K562 (cell line): ENCODE results near the gene NFRKB. TPM values are rescaled to one million over a fixed set of nuclear protein-coding genes. Genes with fewer than 3 reads are reported as not detected.

ENCODE experiments used
- MAFG ChIP-seq: fragments of 450-650 bp; conservative IDR thresholded peaks from 2 replicates; pipeline ENCODE4 v1.6.1; 2016; ENCODE audit warnings: missing genetic modification characterization, missing compliant biosample characterization
- NCOA2 ChIP-seq, 2 experiments: fragments of 450-650 bp; IDR thresholded peaks; 2 replicates each; pipeline ENCODE4 v1.6.1; 2018; ENCODE audit warnings: mild to moderate bottlenecking in 2 of 2, moderate library complexity in 1 of 2; ENCODE audit not compliant: partially characterized antibody in 2 of 2
- NEUROD1 ChIP-seq: fragments of 150-350 bp; IDR thresholded peaks from 2 replicates; pipeline ENCODE4 v1.6.1; 2014; ENCODE audit warnings: borderline replicate concordance, low read length, low read depth; ENCODE audit not compliant: partially characterized antibody
- ZNF57 ChIP-seq: fragments of 450-650 bp; formaldehyde crosslinking; IDR thresholded peaks from 2 replicates; pipeline ENCODE4 v1.4.0; 2020; ENCODE audit warnings: mild to moderate bottlenecking, moderate library complexity
- polyA plus RNA-seq, 8 experiments: library from polyadenylated mRNA; depleted of rRNA in 4 of 8; stranded (reverse) in 5 of 8; unstranded in 3 of 8; fragments of >200 nt; fragmentation: Nextera tagmentation in 2 of 8; fragmentation: Illumina TruSeq in 1 of 8; extraction: Ambion mirVana in 2 of 8; extraction: Trizol in 1 of 8; gene quantifications; 2 replicates each; pipeline versions ENCODE4 v1.2.1 to v1.2.3, GENCODE V29; 2011 to 2014; ENCODE audit warnings: inconsistent platforms in 1 of 8, missing spikeins in 1 of 8
- total RNA-seq, 7 experiments: library from RNA; depleted of rRNA in 6 of 7; stranded (reverse); fragments of >200 nt in 6 of 7; fragmentation: Illumina TruSeq in 2 of 7; extraction: Trizol in 2 of 7; gene quantifications; 2 replicates each; pipeline versions ENCODE4 v1.2.1 to v1.2.3, GENCODE V29; 2011 to 2021; ENCODE audit warnings: low replicate concordance in 1 of 7
- TF ChIP-seq, protein P1 (sequence below): fragments of 450-650 bp; formaldehyde crosslinking; IDR thresholded peaks from 2 replicates; pipeline ENCODE4 v1.4.0; 2020; ENCODE audit warnings: mild to moderate bottlenecking, mixed read lengths
- TF ChIP-seq, protein P2 (sequence below): fragments of 200-600 bp; sonication (generic); IDR thresholded peaks from one replicate; pipeline ENCODE4 v1.6.1; 2012; ENCODE audit warnings: mild to moderate bottlenecking, low read depth, low read length, inconsistent platforms
- TF ChIP-seq, protein P3 (sequence below): sonication (generic); formaldehyde crosslinking; IDR thresholded peaks from 2 replicates; pipeline ENCODE4 v1.8.1; 2022; ENCODE audit warnings: missing genetic modification reagents

Gene NFRKB
- total and polyA plus RNA-seq, 9 of the 15 experiments (the other 6 are each of a cell fraction or from before 2014, with no cell fraction given), result 7.1 to 42.6 (median 23.9) TPM

DNA sequence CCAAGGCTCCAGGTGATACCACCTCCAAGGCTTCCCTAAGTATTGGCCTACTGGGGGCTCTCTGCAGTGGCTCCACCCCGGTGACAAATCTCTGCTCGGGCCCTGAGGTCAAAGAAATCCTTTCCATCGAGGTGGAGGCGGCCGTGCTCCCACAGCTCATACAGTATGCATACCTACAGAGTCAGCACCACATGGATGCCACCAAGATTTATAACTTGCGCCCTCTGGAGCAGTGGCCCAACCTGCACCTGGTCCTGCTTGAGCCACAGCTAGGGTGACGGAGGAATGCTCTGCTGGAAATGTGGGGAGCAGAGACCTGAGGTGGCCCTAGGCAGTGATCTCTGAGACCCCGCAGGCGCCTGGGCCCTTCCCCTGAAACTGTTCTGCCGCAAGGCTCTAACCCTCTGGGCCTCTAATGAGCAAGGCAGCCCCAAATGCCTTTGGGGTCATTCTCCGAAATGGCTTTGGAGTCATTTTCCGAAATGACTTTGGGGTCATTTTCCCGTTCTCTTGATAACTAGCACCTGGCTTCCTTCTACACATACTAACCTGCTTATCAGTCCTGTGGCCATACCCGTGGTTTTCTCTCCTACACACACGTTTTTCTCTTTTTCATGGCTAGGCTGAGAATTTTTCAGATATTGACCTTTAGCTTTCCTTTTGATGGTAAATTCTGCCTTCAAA, 45.8 kb downstream of the NFRKB start (continued):
- TF ChIP-seq MAFG (tag) (no peak), NCOA2 (IDR thresholded peaks at IDR 0.05; ENCODE audit: partially characterized antibody in 2 of 2) (no peak), NEUROD1 (no peak), ZNF57 (no peak)
- TF ChIP-seq, protein P1, sequence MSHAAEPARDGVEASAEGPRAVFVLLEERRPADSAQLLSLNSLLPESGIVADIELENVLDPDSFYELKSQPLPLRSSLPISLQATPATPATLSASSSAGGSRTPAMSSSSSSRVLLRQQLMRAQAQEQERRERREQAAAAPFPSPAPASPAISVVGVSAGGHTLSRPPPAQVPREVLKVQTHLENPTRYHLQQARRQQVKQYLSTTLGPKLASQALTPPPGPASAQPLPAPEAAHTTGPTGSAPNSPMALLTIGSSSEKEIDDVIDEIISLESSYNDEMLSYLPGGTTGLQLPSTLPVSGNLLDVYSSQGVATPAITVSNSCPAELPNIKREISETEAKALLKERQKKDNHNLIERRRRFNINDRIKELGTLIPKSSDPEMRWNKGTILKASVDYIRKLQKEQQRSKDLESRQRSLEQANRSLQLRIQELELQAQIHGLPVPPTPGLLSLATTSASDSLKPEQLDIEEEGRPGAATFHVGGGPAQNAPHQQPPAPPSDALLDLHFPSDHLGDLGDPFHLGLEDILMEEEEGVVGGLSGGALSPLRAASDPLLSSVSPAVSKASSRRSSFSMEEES (CRISPR knock-in tag), result no peak
- TF ChIP-seq, protein P2, sequence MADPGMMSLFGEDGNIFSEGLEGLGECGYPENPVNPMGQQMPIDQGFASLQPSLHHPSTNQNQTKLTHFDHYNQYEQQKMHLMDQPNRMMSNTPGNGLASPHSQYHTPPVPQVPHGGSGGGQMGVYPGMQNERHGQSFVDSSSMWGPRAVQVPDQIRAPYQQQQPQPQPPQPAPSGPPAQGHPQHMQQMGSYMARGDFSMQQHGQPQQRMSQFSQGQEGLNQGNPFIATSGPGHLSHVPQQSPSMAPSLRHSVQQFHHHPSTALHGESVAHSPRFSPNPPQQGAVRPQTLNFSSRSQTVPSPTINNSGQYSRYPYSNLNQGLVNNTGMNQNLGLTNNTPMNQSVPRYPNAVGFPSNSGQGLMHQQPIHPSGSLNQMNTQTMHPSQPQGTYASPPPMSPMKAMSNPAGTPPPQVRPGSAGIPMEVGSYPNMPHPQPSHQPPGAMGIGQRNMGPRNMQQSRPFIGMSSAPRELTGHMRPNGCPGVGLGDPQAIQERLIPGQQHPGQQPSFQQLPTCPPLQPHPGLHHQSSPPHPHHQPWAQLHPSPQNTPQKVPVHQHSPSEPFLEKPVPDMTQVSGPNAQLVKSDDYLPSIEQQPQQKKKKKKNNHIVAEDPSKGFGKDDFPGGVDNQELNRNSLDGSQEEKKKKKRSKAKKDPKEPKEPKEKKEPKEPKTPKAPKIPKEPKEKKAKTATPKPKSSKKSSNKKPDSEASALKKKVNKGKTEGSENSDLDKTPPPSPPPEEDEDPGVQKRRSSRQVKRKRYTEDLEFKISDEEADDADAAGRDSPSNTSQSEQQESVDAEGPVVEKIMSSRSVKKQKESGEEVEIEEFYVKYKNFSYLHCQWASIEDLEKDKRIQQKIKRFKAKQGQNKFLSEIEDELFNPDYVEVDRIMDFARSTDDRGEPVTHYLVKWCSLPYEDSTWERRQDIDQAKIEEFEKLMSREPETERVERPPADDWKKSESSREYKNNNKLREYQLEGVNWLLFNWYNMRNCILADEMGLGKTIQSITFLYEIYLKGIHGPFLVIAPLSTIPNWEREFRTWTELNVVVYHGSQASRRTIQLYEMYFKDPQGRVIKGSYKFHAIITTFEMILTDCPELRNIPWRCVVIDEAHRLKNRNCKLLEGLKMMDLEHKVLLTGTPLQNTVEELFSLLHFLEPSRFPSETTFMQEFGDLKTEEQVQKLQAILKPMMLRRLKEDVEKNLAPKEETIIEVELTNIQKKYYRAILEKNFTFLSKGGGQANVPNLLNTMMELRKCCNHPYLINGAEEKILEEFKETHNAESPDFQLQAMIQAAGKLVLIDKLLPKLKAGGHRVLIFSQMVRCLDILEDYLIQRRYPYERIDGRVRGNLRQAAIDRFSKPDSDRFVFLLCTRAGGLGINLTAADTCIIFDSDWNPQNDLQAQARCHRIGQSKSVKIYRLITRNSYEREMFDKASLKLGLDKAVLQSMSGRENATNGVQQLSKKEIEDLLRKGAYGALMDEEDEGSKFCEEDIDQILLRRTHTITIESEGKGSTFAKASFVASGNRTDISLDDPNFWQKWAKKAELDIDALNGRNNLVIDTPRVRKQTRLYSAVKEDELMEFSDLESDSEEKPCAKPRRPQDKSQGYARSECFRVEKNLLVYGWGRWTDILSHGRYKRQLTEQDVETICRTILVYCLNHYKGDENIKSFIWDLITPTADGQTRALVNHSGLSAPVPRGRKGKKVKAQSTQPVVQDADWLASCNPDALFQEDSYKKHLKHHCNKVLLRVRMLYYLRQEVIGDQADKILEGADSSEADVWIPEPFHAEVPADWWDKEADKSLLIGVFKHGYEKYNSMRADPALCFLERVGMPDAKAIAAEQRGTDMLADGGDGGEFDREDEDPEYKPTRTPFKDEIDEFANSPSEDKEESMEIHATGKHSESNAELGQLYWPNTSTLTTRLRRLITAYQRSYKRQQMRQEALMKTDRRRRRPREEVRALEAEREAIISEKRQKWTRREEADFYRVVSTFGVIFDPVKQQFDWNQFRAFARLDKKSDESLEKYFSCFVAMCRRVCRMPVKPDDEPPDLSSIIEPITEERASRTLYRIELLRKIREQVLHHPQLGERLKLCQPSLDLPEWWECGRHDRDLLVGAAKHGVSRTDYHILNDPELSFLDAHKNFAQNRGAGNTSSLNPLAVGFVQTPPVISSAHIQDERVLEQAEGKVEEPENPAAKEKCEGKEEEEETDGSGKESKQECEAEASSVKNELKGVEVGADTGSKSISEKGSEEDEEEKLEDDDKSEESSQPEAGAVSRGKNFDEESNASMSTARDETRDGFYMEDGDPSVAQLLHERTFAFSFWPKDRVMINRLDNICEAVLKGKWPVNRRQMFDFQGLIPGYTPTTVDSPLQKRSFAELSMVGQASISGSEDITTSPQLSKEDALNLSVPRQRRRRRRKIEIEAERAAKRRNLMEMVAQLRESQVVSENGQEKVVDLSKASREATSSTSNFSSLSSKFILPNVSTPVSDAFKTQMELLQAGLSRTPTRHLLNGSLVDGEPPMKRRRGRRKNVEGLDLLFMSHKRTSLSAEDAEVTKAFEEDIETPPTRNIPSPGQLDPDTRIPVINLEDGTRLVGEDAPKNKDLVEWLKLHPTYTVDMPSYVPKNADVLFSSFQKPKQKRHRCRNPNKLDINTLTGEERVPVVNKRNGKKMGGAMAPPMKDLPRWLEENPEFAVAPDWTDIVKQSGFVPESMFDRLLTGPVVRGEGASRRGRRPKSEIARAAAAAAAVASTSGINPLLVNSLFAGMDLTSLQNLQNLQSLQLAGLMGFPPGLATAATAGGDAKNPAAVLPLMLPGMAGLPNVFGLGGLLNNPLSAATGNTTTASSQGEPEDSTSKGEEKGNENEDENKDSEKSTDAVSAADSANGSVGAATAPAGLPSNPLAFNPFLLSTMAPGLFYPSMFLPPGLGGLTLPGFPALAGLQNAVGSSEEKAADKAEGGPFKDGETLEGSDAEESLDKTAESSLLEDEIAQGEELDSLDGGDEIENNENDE, result no peak
- TF ChIP-seq, protein P3, sequence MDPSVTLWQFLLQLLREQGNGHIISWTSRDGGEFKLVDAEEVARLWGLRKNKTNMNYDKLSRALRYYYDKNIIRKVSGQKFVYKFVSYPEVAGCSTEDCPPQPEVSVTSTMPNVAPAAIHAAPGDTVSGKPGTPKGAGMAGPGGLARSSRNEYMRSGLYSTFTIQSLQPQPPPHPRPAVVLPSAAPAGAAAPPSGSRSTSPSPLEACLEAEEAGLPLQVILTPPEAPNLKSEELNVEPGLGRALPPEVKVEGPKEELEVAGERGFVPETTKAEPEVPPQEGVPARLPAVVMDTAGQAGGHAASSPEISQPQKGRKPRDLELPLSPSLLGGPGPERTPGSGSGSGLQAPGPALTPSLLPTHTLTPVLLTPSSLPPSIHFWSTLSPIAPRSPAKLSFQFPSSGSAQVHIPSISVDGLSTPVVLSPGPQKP (CRISPR knock-in tag), result no peak
